Spleen (tissue), 3 donors: ENCODE data around the gene POMT2.

Experiments
- POLR2A ChIP-seq, 3 donors: fragments of 450-650 bp; IDR thresholded peaks; one replicate each; pipeline ENCODE4 v1.5.1; 2017; ENCODE audit warnings: antibody characterized with exemption in 3 of 3, mild to moderate bottlenecking in 1 of 3
- POLR2AphosphoS5 ChIP-seq, 3 donors: sonication (generic); formaldehyde crosslinking; IDR thresholded peaks; one replicate each; pipeline ENCODE4 v1.5.1; 2017; ENCODE audit warnings: antibody characterized with exemption in 3 of 3

DNA sequence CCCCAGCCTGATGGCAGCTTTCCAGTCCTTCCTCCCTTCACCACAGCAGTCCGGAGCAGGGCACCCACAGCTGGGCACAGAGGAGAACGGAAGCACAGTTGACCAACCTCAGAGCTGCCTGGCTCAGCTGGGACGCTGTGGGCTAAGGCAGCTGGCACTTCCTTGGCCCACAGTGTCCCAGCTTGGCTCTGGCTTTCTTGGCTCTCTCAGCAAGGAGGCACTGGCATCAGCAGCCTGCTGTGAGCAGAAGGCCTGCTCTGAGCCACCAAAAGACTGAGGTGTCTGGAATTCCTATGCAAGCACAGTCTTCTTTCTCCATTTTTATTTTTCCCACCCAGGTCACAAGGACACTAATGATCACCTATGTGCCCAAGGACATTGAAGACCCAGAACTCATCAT is 82.3 kb downstream of the POMT2 start:
- TF ChIP-seq POLR2AphosphoS5 (IDR thresholded peaks at IDR 0.05) (no peak), POLR2A (IDR thresholded peaks at IDR 0.05) (no peak)
